A549 (cell line): ENCODE data around the gene CEP57L1. TPM values are rescaled to one million over a fixed set of nuclear protein-coding genes. Genes with fewer than 3 reads are reported as not detected.

Experiments used
- ATAC-seq, 2 experiments: fragments of 200-7000 bp in 1 of 2; fragments of >200 bp in 1 of 2; cut with Nextera tagmentation in 1 of 2; cut with Tn5 transposase in 1 of 2; 3 replicates each; pipeline versions ENCODE4 v1.8.0 to v1.9.1; 2018 to 2020; ENCODE audit warnings: mild to moderate bottlenecking in 1 of 2, moderate library complexity in 1 of 2
- CTCF ChIA-PET: fragments of 300-600 bp; sonication (Branson Sonifier 250); formaldehyde crosslinking; extraction: SDS; loops from one replicate; lab custom pipeline; 2021; ENCODE audit warnings: antibody characterized with exemption, inconsistent platforms; lab: Yijun Ruan, JAX
- POLR2A ChIA-PET: fragments of 350-600 bp; formaldehyde crosslinking; extraction: SDS; loops from one replicate; lab custom pipeline; 2021; ENCODE audit warnings: antibody characterized with exemption, inconsistent platforms; lab: Yijun Ruan, JAX
- DNase-seq, 2 experiments: peaks; one replicate each; pipeline versions ENCODE4 v3.0.0 to v3.0.0-alpha.2; 2011 to 2016; ENCODE audit warnings: low read depth in 1 of 2, low spot score in 1 of 2
- FAIRE-seq: peaks from 2 replicates; lab custom pipeline; 2011; peaks lifted over from hg19 to GRCh38; lab: Jason Lieb, UNC
- H3K27ac ChIP-seq, 2 experiments: fragments of >200 bp; sonication (Bioruptor Twin); formaldehyde crosslinking; 3 replicates each; pipeline ENCODE4 v1.5.1; 2016 to 2017
- H3K4me1 ChIP-seq: fragments of >200 bp; sonication (Bioruptor Twin); formaldehyde crosslinking; 3 replicates; pipeline ENCODE4 v1.6.1; 2016
- H3K4me2 ChIP-seq: fragments of >200 bp; sonication (Bioruptor Twin); formaldehyde crosslinking; 3 replicates; pipeline ENCODE4 v1.6.1; 2016
- H3K4me3 ChIP-seq: fragments of >200 bp; sonication (Bioruptor Twin); formaldehyde crosslinking; 3 replicates; pipeline ENCODE4 v1.5.1; 2016
- H3K9me3 ChIP-seq: fragments of >200 bp; sonication (Bioruptor Twin); formaldehyde crosslinking; 3 replicates; pipeline ENCODE4 v1.6.1; 2016
- BHLHE40 ChIP-seq: IDR thresholded peaks from 2 replicates; pipeline ENCODE4 v1.6.1; 2012; ENCODE audit warnings: low read depth, low read length, inconsistent platforms
- CBX2 ChIP-seq: fragments of 200-600 bp; sonication (generic); IDR thresholded peaks from 2 replicates; pipeline ENCODE4 v1.6.1; 2016; ENCODE audit warnings: low read depth, mild to moderate bottlenecking, borderline replicate concordance
- CHD2 ChIP-seq: fragments of 150-350 bp; IDR thresholded peaks from 2 replicates; pipeline ENCODE4 v1.6.1; 2014; ENCODE audit warnings: low read length; ENCODE audit not compliant: partially characterized antibody
- EP300 ChIP-seq, 2 experiments: fragments of >200 bp; sonication (Bioruptor Twin); formaldehyde crosslinking; IDR thresholded peaks; 2 replicates in 1 of 2; 3 replicates in 1 of 2; pipeline ENCODE4 v1.6.1; 2016 to 2017
- ESRRA ChIP-seq: fragments of 150-350 bp; IDR thresholded peaks from 2 replicates; pipeline ENCODE4 v1.6.1; 2014; ENCODE audit warnings: mild to moderate bottlenecking, low read length, borderline replicate concordance
- FOSL2 ChIP-seq, 2 experiments: fragments of 450-650 bp in 1 of 2; fragments of >200 bp in 1 of 2; sonication (Bioruptor Twin) in 1 of 2; formaldehyde crosslinking; IDR thresholded peaks; 2 replicates each; pipeline versions ENCODE4 v1.5.0 to v1.6.1; 2016 to 2020; ENCODE audit warnings: mild to moderate bottlenecking in 1 of 2, moderate library complexity in 1 of 2
- FOXS1 ChIP-seq: fragments of 250-450 bp; sonication (Bioruptor Pico); IDR thresholded peaks from 2 replicates; pipeline ENCODE4 v1.5.0; 2020; ENCODE audit warnings: mild to moderate bottlenecking, moderate library complexity
- GATA3 ChIP-seq: IDR thresholded peaks from 2 replicates; pipeline ENCODE4 v1.6.1; 2012; ENCODE audit warnings: borderline replicate concordance
- HDAC2 ChIP-seq: fragments of 200-600 bp; sonication (generic); IDR thresholded peaks from 2 replicates; pipeline ENCODE4 v1.6.1; 2016
- HEYL ChIP-seq: fragments of 250-450 bp; sonication (Bioruptor Pico); IDR thresholded peaks from 2 replicates; pipeline ENCODE4 v1.8.0; 2021; ENCODE audit warnings: mild to moderate bottlenecking, moderate library complexity
- HOXB5 ChIP-seq: fragments of 250-450 bp; sonication (Bioruptor Pico); IDR thresholded peaks from 2 replicates; pipeline ENCODE4 v1.5.0; 2020; ENCODE audit warnings: mild to moderate bottlenecking, moderate library complexity
- JUNB ChIP-seq: fragments of >200 bp; sonication (Bioruptor Twin); formaldehyde crosslinking; IDR thresholded peaks from 2 replicates; pipeline ENCODE4 v1.6.1; 2016
- KDM1A ChIP-seq: fragments of 200-600 bp; sonication (generic); IDR thresholded peaks from 2 replicates; pipeline ENCODE4 v1.6.1; 2016; ENCODE audit warnings: low read depth, mild to moderate bottlenecking
- MAFK ChIP-seq: fragments of 450-650 bp; IDR thresholded peaks from 2 replicates; pipeline ENCODE4 v1.6.1; 2014; ENCODE audit not compliant: partially characterized antibody
- MAZ ChIP-seq: fragments of 150-350 bp; IDR thresholded peaks from 2 replicates; pipeline ENCODE4 v1.6.1; 2014; ENCODE audit warnings: antibody characterized with exemption, low read depth, low read length, borderline replicate concordance
- NPAS2 ChIP-seq: fragments of 250-450 bp; sonication (Bioruptor Pico); IDR thresholded peaks from 2 replicates; pipeline ENCODE4 v1.8.0; 2022; ENCODE audit warnings: mild to moderate bottlenecking, moderate library complexity, borderline replicate concordance
- NR3C1 ChIP-seq: fragments of >200 bp; sonication (Bioruptor Twin); formaldehyde crosslinking; IDR thresholded peaks from 3 replicates; pipeline ENCODE4 v1.6.1; 2017
- REST ChIP-seq: fragments of 200-600 bp; sonication (generic); IDR thresholded peaks from 2 replicates; pipeline ENCODE4 v1.6.1; 2016; ENCODE audit warnings: antibody characterized with exemption, mild to moderate bottlenecking, moderate library complexity
- RNF2 ChIP-seq: fragments of 200-600 bp; sonication (generic); IDR thresholded peaks from 2 replicates; pipeline ENCODE4 v1.6.1; 2016; ENCODE audit warnings: low read depth, mild to moderate bottlenecking, antibody characterized with exemption, moderate library complexity, borderline replicate concordance
- SMC3 ChIP-seq: fragments of >200 bp; sonication (Bioruptor Twin); formaldehyde crosslinking; IDR thresholded peaks from 3 replicates; pipeline ENCODE4 v1.6.1; 2018; ENCODE audit warnings: inconsistent platforms
- TFCP2L1 ChIP-seq: fragments of 250-450 bp; sonication (Bioruptor Pico); IDR thresholded peaks from 2 replicates; pipeline ENCODE4 v1.5.0; 2021; ENCODE audit warnings: mild to moderate bottlenecking
- ZC3H11A ChIP-seq: fragments of 450-650 bp; IDR thresholded peaks from 2 replicates; pipeline ENCODE4 v1.6.1; 2014; ENCODE audit warnings: antibody characterized with exemption, mild to moderate bottlenecking
- ZNF302 ChIP-seq: fragments of 250-450 bp; sonication (Bioruptor Pico); IDR thresholded peaks from 2 replicates; pipeline ENCODE4 v1.9.0; 2021; ENCODE audit warnings: inconsistent platforms, mild to moderate bottlenecking, moderate library complexity
- WGBS: methylation state at CpG from one replicate; pipeline ENCODE4 v1.1.6; 2017; ENCODE audit errors: missing lambda C conversion rate; 5-methylcytosine and 5-hydroxymethylcytosine counted together
- polyA plus RNA-seq, 4 experiments: library from polyadenylated mRNA; depleted of rRNA in 3 of 4; stranded (reverse); fragments of >200 nt; fragmentation: RNase III in 1 of 4; extraction: RNeasy Plus Mini Kit Qiagen cat#74134 plus additional on column Dnase treatment in 1 of 4; gene quantifications; 2 replicates in 3 of 4; 3 replicates in 1 of 4; pipeline ENCODE4 v1.2.3, GENCODE V29; 2011 to 2017
- TF ChIP-seq, protein P1 (sequence below): fragments of 250-450 bp; sonication (Bioruptor Pico); IDR thresholded peaks from 2 replicates; pipeline ENCODE4 v1.5.0; 2020; ENCODE audit warnings: low read depth, mild to moderate bottlenecking, moderate library complexity

Gene CEP57L1
- polyA plus RNA-seq, 2 of the 4 experiments (the other 2 are of a cell fraction) = 8.9 to 20.5 TPM

DNA sequence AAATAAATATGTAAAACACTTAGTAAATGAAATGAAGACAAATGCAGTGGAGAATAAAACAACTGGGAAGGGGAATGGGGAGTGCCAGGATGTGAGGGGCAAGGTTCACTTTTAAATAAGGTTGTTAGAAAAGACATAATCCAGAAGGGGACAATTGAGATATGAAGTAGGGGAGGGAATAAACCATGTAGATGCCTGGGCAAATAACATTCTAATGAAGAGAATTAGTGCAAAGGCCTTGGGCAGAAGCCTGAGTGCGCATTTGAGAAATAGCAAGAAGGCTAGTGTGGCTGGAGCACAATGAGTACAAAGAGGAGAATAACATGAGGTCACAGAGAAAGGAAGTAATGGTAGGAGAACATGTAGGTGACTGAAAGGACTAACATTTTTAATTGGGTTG is 2.4 kb downstream of the CEP57L1 start:
- H3K27ac ChIP-seq = no peak overlapping the region
- POLR2A ChIA-PET = no interaction called here
- FAIRE-seq (no peak), ATAC-seq (no peak), DNase-seq (no peak)
- peaks cover 13% of the 10 kb centered on the region for H3K4me1 ChIP-seq
- CTCF ChIA-PET = no interaction called here
- no peak overlapping the region for H3K4me2 ChIP-seq
- H3K9me3 ChIP-seq = no peaks in the 10 kb centered on the region
- no peak overlapping the region for H3K4me3 ChIP-seq
- TF ChIP-seq, protein P1, sequence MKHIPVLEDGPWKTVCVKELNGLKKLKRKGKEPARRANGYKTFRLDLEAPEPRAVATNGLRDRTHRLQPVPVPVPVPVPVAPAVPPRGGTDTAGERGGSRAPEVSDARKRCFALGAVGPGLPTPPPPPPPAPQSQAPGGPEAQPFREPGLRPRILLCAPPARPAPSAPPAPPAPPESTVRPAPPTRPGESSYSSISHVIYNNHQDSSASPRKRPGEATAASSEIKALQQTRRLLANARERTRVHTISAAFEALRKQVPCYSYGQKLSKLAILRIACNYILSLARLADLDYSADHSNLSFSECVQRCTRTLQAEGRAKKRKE (CRISPR knock-in tag) = no peak
- no peak for TF ChIP-seq TFCP2L1 (CRISPR knock-in tag)
- no peak for TF ChIP-seq KDM1A
- TF ChIP-seq FOSL2 (IDR thresholded peaks at IDR 0.05) = no peak
- TF ChIP-seq FOSL2 (CRISPR knock-in tag; IDR thresholded peaks at IDR 0.05) = no peak
- no peak for TF ChIP-seq GATA3
- no peak for TF ChIP-seq MAFK
- TF ChIP-seq CBX2 = no peak
- no peak for TF ChIP-seq RNF2
- TF ChIP-seq SMC3 = no peak
- TF ChIP-seq, all 56 proteins: peak for 0
- 100% methylated on average over 1 of the region's 1 CpG for WGBS

DNA sequence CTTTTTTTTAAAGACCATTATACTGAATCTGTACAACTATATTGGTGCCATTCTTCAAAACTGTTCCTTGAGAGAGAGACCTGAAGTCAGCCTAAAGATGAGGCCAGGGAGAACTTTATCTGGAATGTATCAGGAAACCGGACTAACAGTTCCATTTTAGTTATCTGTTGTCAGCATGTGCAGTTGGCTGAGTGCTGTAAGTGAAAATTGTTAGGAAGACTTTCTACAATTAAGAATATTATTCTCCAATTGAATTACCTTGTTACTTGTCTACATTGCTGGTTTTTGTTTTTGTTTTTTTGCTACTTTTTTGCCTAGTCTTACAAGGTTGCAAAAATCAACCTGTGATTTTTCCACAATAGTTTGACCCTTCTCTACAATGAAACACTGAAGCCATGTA is 7.5 kb downstream of the CEP57L1 start:
- no peaks in the 10 kb centered on the region; the same call in 2 of the 3 replicates for H3K4me1 ChIP-seq
- H3K9me3 ChIP-seq = no peaks in the 10 kb centered on the region
- POLR2A ChIA-PET = no interaction called here
- no peak overlapping the region for H3K27ac ChIP-seq
- no peak for ATAC-seq
- H3K4me2 ChIP-seq = no peak overlapping the region
- no peak overlapping the region for H3K4me3 ChIP-seq
- CTCF ChIA-PET = no interaction called here
- FAIRE-seq = no peak
- WGBS = 88% methylated on average over 1 of the region's 1 CpG
- TF ChIP-seq SMC3 = no peak
- TF ChIP-seq RNF2 = no peak
- TF ChIP-seq NPAS2 = no peak
- no peak for TF ChIP-seq EP300 (IDR thresholded peaks at IDR 0.05)
- no peak for TF ChIP-seq BHLHE40
- no peak for TF ChIP-seq NR3C1
- no peak for TF ChIP-seq CHD2
- TF ChIP-seq ESRRA = no peak
- TF ChIP-seq KDM1A = no peak
- no peak for TF ChIP-seq JUNB
- TF ChIP-seq FOXS1 = no peak
- TF ChIP-seq HEYL (CRISPR knock-in tag) = no peak
- TF ChIP-seq HDAC2 = no peak
- no peak for TF ChIP-seq MAZ
- no peak for TF ChIP-seq REST
- no peak for TF ChIP-seq ZNF302 (CRISPR knock-in tag)
- no peak for TF ChIP-seq HOXB5 (CRISPR knock-in tag)
- TF ChIP-seq ZC3H11A = no peak
- no peak for DNase-seq
